Fibroblast of lung (primary cell): Measurements from ENCODE around the gene ELOVL2. TPM values are rescaled to one million over a fixed set of nuclear protein-coding genes. Genes with fewer than 3 reads are reported as not detected.

Experiments
- DNase-seq, 2 donors: peaks; one replicate each; pipeline versions ENCODE4 v3.0.0 to v3.0.0-alpha.2; 2010; ENCODE audit warnings: low read depth in 2 of 2
- H2AFZ ChIP-seq: 2 replicates; pipeline ENCODE4 v1.5.1; 2012; ENCODE audit warnings: low read length, control low read depth, inconsistent platforms
- H3K27ac ChIP-seq: 2 replicates; pipeline ENCODE4 v1.5.1; 2011; ENCODE audit warnings: low read length, control low read depth; ENCODE audit not compliant: insufficient read depth
- H3K27me3 ChIP-seq: 2 replicates; pipeline ENCODE4 v1.5.1; 2011; ENCODE audit warnings: mild to moderate bottlenecking, low read length; ENCODE audit not compliant: control insufficient read depth, insufficient read depth
- H3K36me3 ChIP-seq: 2 replicates; pipeline ENCODE4 v1.5.1; 2011; ENCODE audit warnings: low read length; ENCODE audit not compliant: control insufficient read depth, insufficient read depth
- H3K4me1 ChIP-seq: 2 replicates; pipeline ENCODE4 v1.5.1; 2011; ENCODE audit warnings: low read length; ENCODE audit not compliant: control insufficient read depth, insufficient read depth; ENCODE audit errors: extremely low read depth
- H3K4me2 ChIP-seq: 2 replicates; pipeline ENCODE4 v1.5.1; 2011; ENCODE audit warnings: low read length, control low read depth; ENCODE audit not compliant: insufficient read depth; ENCODE audit errors: extremely low read depth
- H3K4me3 ChIP-seq, 4 experiments: fragments of 200-600 bp in 1 of 4; sonication (generic) in 1 of 4; replicated peaks in 1 of 4; 2 replicates each; pipeline ENCODE4 v1.5.1; 2011 to 2016; ENCODE audit warnings: low read length in 4 of 4, low read depth in 3 of 4, mild to moderate bottlenecking in 3 of 4, control low read depth in 2 of 4, inconsistent platforms in 1 of 4, mixed read lengths in 1 of 4; ENCODE audit not compliant: insufficient read depth in 1 of 4; ENCODE audit errors: control extremely low read depth in 1 of 4
- H3K79me2 ChIP-seq: 2 replicates; pipeline ENCODE4 v1.5.1; 2012; ENCODE audit warnings: mild to moderate bottlenecking, low read length, inconsistent platforms; ENCODE audit not compliant: control insufficient read depth, insufficient read depth
- H3K9ac ChIP-seq: 2 replicates; pipeline ENCODE4 v1.5.1; 2011; ENCODE audit warnings: mild to moderate bottlenecking, low read length, control low read depth; ENCODE audit not compliant: insufficient read depth
- H3K9me3 ChIP-seq: 2 replicates; pipeline ENCODE4 v1.5.1; 2012; ENCODE audit warnings: low read depth, low read length; ENCODE audit not compliant: control insufficient read depth, insufficient read depth
- H4K20me1 ChIP-seq: 2 replicates; pipeline ENCODE4 v1.5.1; 2011; ENCODE audit warnings: low read length; ENCODE audit not compliant: control insufficient read depth, insufficient read depth; ENCODE audit errors: extremely low read depth
- EZH2 ChIP-seq: IDR thresholded peaks from 2 replicates; pipeline ENCODE4 v1.5.1; 2012; ENCODE audit warnings: low read length, control low read depth, mild to moderate bottlenecking; ENCODE audit errors: missing control alignments
- polyA plus RNA-seq, 2 donors: library from polyadenylated mRNA; depleted of rRNA in 1 of 2; stranded (reverse) in 1 of 2; unstranded in 1 of 2; fragments of >200 nt; gene quantifications; 2 replicates each; pipeline ENCODE4 v1.2.1, GENCODE V29; 2011 to 2012; ENCODE audit warnings: missing spikeins in 1 of 2
- total RNA-seq: library from RNA; depleted of rRNA; stranded (reverse); fragments of >200 nt; gene quantifications from 2 replicates; pipeline ENCODE4 v1.2.1, GENCODE V29; 2014
- TF ChIP-seq, protein P1 (sequence below), 2 donors: IDR thresholded peaks in 1 of 2; conservative IDR thresholded peaks in 1 of 2; 1 replicate in 1 of 2; 2 replicates in 1 of 2; pipeline ENCODE4 v1.5.1; 2011 to 2012; ENCODE audit warnings: low read length in 2 of 2, control low read depth in 1 of 2, inconsistent platforms in 1 of 2, low read depth in 1 of 2, mild to moderate bottlenecking in 1 of 2

The ELOVL2 gene
- total and polyA plus RNA-seq, 2 donors (not counting 1 experiment from before 2014, with no cell fraction given), result under 0.01 to 13.9 TPM

DNA sequence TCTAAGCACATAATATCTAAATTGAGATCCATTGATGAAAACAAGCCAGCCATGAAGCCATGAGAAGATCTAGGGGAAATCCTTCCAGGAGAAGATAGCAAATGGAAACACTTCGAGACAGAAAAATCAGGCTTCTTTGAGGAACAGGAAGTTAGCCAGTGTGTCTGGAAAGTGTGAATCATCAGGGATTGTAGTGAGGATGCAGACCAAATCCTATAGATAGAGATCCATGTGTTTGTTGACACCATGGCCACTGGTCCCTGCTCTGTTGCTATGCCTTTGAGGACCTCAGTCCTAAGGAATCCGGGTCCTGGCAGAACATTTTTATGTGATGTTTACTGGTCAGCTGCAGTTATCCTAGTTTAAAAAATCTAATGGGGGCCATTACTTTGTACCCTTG is 6.6 kb upstream of the ELOVL2 start:
- no peak overlapping the region for H3K4me3 ChIP-seq
- DNase-seq, result peak in 1 of 2 donors; percentile 61
- no peaks in the 10 kb centered on the region for H3K36me3 ChIP-seq
- H3K9me3 ChIP-seq, result no peaks in the 10 kb centered on the region
- H3K9ac ChIP-seq, result no peak overlapping the region
- no peak overlapping the region for H3K27ac ChIP-seq
- no peaks in the 10 kb centered on the region for H3K79me2 ChIP-seq
- no peaks in the 10 kb centered on the region for H3K4me1 ChIP-seq
- no peak overlapping the region for H2AFZ ChIP-seq
- no peaks in the 10 kb centered on the region for H4K20me1 ChIP-seq
- no peaks in the 10 kb centered on the region for H3K27me3 ChIP-seq
- no peak overlapping the region for H3K4me2 ChIP-seq
- TF ChIP-seq, protein P1, sequence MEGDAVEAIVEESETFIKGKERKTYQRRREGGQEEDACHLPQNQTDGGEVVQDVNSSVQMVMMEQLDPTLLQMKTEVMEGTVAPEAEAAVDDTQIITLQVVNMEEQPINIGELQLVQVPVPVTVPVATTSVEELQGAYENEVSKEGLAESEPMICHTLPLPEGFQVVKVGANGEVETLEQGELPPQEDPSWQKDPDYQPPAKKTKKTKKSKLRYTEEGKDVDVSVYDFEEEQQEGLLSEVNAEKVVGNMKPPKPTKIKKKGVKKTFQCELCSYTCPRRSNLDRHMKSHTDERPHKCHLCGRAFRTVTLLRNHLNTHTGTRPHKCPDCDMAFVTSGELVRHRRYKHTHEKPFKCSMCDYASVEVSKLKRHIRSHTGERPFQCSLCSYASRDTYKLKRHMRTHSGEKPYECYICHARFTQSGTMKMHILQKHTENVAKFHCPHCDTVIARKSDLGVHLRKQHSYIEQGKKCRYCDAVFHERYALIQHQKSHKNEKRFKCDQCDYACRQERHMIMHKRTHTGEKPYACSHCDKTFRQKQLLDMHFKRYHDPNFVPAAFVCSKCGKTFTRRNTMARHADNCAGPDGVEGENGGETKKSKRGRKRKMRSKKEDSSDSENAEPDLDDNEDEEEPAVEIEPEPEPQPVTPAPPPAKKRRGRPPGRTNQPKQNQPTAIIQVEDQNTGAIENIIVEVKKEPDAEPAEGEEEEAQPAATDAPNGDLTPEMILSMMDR (conservative IDR thresholded peaks at IDR 0.05 in 1 of 2, IDR thresholded peaks at IDR 0.05 in 1 of 2; ENCODE audit: low read depth in 1 of 2, low read length in 2 of 2), result no peak
- TF ChIP-seq EZH2, result no peak

DNA sequence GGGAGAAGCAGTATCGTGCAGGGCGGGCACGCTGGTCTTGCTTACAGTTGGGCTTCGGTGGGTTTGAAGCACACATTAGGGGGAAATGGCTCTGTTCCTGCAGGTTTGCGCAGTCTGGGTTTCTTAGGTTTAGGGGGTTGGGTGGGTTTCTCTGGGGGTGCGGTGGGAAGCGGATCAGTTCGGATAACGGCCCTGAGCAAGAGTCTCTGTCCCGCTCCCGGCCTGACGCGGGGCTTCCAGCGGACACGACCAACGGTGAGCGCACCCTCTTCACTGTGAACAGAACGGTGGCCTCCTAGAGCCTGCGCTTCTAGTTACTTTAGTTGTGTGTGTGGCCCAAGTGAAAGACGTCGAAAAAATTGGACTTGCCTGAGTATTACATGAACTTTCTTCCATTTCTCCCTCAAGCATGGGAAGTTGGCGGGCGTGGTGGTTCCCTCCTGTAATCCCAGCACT is 635 bp upstream of the ELOVL2 start:
- no peak for DNase-seq
- TF ChIP-seq, protein P1 (conservative IDR thresholded peaks at IDR 0.05 in 1 of 2, IDR thresholded peaks at IDR 0.05 in 1 of 2; ENCODE audit: low read depth in 1 of 2, low read length in 2 of 2), result no peak
- TF ChIP-seq EZH2, result no peak
- no peaks in the 10 kb centered on the region for H3K36me3 ChIP-seq
- H3K4me1 ChIP-seq, result no peaks in the 10 kb centered on the region
- no peak overlapping the region for H2AFZ ChIP-seq
- no peaks in the 10 kb centered on the region for H3K79me2 ChIP-seq
- H3K9ac ChIP-seq, result no peak overlapping the region
- H4K20me1 ChIP-seq, result no peaks in the 10 kb centered on the region
- peak overlapping the region; percentile 59 for H3K4me2 ChIP-seq
- peaks cover 11% of the 10 kb centered on the region for H3K27me3 ChIP-seq
- no peak overlapping the region for H3K27ac ChIP-seq
- H3K9me3 ChIP-seq, result no peaks in the 10 kb centered on the region
- H3K4me3 ChIP-seq, result peak overlapping the region; percentile 37 to 59 (median 50)

DNA sequence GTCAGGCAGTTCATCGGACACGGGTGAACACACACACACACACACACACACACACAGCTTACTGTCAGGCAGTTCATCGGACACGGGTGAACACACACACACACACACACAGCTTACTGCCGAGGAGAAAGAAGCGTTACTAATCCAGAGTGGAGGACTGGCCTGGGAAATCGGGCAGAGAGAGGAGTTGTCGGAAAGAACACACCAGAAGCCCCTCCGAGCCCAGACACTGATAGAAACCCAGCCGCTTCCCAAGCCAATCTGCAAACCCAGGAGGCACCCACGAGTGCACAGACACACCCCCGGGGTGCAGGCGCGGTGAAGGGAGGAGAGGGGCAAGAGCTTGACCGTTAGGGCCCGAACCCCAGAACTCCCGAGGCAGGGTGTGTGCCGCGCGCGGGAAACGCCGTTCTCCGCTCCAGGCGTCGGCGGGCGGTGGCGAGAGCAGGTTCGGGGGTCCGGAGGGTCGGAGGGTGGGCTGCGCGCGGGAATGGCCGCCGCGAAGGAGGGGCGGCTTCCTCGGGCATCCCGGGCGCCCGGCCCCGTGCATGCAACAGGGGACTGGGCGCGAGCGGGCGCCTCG is 636 bp downstream of the ELOVL2 start:
- Histone ChIP-seq H3K9me3 (no peaks in the 10 kb centered on the region), H3K4me3 (peak overlapping the region in 3 of 4 experiments; percentile 32 to 59 (median 57)), H3K79me2 (no peaks in the 10 kb centered on the region), H3K9ac (no peak overlapping the region), H3K27ac (no peak overlapping the region), H3K4me1 (no peaks in the 10 kb centered on the region), H3K4me2 (peak overlapping the region; percentile 58), H3K36me3 (no peaks in the 10 kb centered on the region), H4K20me1 (no peaks in the 10 kb centered on the region), H3K27me3 (peaks cover 11% of the 10 kb centered on the region), H2AFZ (peak overlapping the region; percentile 21)
- peak in 1 of 2 donors; percentile 33 for DNase-seq
- TF ChIP-seq, protein P1 (conservative IDR thresholded peaks at IDR 0.05 in 1 of 2, IDR thresholded peaks at IDR 0.05 in 1 of 2; ENCODE audit: low read depth in 1 of 2, low read length in 2 of 2), result no peak
- TF ChIP-seq EZH2, result peak; percentile 85
